ENCODE measurements around the gene KREMEN1.
"Not testable (repeated sequence)": the region's sequence is repeated elsewhere in the genome, so short reads cannot be mapped to it uniquely, and the experiment has no call there.

The KREMEN1 gene, protein sequence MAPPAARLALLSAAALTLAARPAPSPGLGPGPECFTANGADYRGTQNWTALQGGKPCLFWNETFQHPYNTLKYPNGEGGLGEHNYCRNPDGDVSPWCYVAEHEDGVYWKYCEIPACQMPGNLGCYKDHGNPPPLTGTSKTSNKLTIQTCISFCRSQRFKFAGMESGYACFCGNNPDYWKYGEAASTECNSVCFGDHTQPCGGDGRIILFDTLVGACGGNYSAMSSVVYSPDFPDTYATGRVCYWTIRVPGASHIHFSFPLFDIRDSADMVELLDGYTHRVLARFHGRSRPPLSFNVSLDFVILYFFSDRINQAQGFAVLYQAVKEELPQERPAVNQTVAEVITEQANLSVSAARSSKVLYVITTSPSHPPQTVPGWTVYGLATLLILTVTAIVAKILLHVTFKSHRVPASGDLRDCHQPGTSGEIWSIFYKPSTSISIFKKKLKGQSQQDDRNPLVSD

GRCh38 chr22:29072979-29073617, at the start of gene KREMEN1:
TSS of gene KREMEN1 (plus strand) at chr22:29073035. CDS start at chr22:29073131, 96 bp downstream.
- DNase-seq = no peak

GRCh38 chr22:29023172-29023796, 49.6 kb upstream of the KREMEN1 start:
- no peak for DNase-seq

- DNase-seq = no peak
Measured at GRCh38 chr22:29026579-29026978, 46.3 kb upstream of the KREMEN1 start.

DNA sequence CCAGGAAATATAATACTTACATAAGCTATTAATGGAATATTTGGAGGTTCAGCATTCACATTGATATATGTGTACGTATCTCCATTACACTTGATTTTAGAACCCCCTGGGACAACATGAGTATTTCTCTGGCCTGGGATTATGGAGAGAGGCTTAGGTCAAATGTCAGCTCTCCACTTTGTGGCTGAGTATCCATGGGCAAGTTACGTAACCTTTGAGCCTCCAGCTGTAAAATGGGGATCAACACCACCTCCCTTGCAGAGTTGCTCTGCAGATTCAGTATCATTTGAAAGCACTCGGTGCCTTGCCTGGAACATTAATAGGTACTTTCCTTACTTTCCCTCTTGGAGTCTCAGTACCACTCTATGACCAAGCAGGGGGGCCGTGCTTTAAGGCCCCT, 44.4 kb upstream of the KREMEN1 start:
- DNase-seq = no peak

DNA sequence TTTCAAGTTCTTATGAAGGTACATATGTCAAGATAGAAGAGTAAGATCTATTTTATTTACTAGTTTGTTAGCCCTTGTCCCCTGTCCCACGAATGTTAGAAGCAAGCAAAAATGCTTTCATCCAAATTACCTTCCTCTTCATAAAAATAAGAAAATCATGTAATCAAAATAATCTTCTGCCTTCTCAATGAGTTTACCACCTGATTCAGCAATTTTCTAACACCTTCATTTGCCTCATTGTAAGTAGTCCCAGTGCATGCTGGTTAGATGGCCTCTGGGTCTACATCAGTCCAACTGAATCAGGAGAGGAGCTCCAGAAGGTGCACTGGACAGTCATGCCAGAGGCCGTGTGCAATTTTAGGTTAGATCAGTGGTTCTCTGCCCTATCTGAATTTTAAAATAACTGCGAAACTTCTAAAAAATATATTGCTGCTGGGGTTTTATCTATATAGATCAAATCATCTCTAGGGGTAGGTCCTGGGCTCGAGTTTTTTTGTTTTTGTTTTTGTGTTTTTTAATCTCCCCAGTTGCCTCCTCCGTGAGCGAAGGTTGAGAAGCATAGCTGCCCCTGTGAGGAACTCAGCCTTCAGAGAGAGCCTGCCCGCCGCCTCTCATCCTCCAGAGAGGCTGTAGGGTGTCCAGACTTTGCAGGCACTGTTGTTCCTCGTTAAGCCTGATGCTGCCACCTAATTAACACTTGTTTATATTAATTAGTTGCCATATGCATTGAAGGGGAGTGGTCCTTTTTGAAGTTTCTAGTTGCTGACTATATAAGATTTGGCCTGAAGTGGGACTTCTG, 43.4 kb upstream of the KREMEN1 start:
- DNase-seq = no peak

DNA sequence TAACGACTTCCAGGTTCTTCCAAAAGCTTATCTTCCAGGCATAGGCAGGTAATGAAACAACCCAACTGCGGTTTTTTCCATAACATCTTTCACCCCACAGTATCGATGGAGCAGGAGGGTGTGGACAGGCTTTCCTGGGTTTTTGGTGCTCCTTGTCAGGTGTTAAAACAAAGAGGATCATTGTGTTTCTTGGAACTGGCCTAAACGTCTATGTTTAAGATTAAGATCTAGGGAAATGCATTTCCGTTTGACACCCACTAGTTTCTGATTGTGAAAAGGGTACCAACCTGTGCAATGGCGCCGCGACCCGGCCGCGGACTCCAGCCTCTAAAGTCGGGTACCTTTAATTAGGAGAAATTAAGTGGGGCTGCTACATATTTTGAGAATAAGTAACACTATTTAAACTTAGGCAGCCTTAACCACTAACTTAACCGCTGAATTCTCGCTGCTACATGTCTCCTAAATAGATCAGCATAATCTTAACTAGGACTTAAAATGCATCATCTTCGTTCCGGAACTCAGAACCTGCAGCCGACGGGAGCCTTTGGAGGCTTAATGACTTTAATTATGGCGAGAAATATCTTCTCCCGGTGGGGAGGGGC, 42.7 kb upstream of the KREMEN1 start:
- no peak for DNase-seq

DNA sequence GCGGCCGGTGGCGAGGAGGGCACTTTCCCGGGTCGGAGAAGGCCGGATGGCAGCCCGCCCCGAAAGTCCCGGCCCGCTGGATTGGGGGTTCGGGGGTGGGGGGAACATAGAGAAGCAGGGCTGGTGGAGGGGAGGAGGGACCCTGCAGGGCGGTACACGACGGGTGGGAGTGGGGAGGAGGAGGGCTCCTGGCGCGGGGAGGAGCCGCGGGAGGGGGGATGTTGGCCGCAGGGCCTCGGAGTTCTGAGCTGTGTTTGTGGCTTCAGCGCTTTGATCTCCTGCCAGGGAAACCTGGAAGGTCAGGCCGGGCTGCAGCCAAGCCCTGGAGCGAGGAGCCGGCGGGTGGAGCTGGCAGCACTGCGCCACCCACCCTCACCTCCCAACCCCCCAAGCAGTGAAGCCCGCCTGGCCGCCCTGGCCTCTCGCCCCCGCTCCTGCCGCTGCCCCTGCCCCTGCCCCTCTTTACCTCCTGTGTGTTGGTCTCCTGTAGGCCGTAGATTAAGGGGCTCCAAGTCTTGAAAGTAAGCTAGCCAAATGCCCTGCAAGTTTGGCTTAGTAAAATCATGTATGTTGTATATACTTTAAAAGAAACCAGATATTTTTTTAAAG, 42.1 kb upstream of the KREMEN1 start:
- DNase-seq = peak in 35 of 56 donors; percentile 3 to 71 (median 41)

- DNase-seq = peak in 10 of 56 donors; percentile 5 to 53 (median 29)
Measured at GRCh38 chr22:29031227-29032011, 41.4 kb upstream of the KREMEN1 start.

DNA sequence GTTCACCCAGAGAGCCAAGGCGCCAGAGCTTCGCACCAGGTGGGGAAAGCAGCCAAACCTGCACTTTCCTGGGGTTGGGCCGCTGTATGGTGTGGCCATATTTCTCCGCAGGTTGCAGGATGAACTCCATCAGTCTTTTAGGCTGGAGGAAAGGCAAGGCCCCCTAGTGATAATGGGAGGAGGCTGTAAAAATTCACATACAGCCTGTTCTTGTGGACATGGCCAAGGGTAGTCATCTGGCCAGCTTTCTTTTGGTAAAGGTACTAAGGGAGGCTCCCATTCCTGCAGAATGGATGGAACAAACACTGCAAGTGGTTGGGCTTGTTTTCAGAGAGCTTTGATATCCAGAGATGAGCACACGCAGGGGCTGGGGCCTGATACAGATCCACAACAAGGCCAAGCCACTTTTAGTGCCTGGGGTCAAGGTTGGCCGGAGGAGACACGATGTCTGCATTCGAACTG, 40.8 kb upstream of the KREMEN1 start:
- no peak for DNase-seq

DNA sequence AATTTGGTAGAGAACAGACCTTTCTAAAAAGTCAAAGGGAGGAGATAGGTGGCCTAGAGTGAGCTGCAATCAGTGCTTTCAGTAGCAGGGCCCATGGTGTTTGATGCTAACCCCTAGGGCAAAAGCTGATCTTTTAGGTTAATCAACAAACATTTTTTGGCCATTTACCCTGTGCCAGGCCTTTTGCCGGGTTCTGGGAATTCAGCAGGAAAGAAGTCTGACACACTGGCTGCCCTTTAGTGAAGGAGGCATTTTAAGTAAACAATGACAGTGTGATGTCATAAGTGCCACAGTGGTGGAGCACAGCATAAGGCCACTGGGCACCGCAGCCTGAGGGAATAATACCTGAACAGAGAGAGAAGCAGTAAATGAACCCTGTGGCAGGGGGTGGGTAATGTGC, 40.3 kb upstream of the KREMEN1 start:
- peak in 4 of 56 donors; percentile 10 to 25 (median 18) for DNase-seq

DNA sequence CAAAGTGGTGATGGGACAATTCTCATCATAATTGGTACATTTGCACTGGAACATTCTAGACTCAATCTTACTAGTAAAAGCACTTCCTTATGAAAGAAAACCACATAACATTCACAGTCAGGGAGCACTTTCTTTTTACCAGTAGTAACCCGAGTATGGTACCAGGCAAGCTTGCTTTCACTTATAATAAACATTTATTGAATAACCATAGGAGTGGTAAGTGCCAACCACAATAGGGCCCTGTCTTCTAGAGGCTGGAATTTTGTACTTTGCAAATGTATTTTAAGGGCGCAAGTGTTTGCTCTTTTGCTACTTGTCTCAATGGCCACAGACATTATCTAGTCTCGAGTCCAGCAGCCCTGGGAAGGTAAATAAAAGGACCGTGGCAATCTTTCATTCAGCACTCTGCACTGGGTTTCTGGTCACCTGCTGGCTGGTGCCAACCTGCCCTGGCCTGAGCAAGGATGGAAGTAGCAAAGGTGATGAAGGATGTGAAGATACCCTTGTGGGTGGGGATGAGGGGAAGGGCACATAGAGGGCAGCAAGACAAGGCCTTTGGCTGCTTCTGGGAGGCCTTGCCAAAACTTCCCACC, 35.4 kb upstream of the KREMEN1 start:
- DNase-seq = no peak

DNA sequence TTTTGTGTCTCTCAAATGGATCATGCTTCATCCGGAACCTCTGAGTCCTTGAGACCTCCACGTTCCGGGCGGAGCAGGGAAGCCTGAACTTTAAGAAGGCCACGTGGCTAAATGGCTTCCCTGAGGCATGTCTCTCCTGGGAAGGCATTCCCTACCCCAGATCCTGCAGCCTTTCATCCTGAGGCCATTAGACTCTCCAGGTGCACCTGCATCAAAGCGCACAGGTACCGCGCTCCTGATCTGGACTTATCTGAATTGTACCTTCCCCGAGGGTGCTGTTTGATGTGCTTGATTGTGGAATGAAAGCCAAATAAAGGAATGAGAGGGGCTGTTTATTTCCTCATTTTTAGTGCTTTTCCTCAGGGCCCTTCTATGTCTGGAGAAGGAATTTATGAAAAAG, 33.7 kb upstream of the KREMEN1 start:
- DNase-seq = no peak

GRCh38 chr22:29039684-29040083, 33.2 kb upstream of the KREMEN1 start:
- DNase-seq = not testable (repeated sequence)

DNA sequence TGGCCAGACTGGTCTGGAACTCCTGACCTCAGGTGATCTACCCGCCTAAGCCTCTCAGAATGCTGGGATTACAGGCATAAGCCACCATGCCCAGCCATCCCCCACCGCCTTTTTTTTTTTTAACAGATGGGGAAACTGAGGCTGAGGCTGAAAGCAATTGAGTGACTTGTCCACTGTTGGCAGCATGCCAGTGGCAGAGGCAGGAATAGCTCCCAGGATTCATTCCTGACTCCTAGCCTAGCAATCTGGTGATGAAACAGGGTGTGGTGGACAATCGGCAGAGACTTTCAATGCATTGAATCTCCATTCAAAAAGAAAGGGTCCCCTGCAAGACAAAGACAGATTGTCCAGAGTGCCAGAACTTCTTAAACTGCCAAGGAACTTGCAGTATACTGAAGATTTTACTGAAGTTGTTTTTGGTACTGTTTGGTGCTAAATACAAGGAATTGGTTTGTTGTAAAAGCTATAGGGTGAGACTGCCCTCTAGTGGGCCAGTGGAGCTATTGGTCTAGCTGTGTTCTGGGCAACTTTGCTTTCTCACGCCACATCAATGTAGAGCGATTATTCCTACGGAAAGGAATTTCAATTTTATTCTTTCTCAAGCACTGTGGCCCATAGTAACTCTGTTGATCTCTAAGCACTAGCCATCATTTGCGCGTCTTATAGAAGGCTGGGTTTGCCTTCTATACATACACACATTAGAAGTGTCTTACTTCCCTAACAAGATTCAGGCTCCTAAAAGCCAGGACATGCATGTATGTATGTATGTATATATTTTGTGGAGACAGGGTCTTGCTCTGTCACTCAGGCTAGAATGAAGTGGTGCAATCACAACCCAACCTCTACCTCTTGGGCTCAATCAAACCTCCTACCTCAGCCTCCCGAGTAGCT, 32.2 kb upstream of the KREMEN1 start:
- DNase-seq = peak in 44 of 56 donors; percentile 7 to 89 (median 40)

DNA sequence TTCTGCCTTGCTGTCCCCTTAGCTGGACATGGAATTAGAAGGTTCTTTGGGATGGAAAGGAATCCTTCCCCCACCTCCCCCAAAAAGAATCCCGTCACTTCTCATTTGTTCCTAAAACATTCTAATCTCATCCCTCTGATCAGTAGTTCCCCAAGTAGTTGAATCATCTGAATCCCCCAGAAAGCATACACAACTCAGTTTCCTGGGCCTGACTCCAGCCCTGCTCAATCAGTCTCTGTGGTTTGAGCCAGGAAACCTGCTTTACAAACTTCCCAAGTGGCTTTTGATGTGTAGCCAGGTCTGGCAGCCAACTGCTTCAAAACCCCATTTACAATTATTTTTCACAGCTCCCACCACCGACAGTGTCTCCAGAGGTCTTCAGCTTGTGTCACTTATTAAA, 31.4 kb upstream of the KREMEN1 start:
- peak in 30 of 56 donors; percentile 5 to 67 (median 26) for DNase-seq

DNA sequence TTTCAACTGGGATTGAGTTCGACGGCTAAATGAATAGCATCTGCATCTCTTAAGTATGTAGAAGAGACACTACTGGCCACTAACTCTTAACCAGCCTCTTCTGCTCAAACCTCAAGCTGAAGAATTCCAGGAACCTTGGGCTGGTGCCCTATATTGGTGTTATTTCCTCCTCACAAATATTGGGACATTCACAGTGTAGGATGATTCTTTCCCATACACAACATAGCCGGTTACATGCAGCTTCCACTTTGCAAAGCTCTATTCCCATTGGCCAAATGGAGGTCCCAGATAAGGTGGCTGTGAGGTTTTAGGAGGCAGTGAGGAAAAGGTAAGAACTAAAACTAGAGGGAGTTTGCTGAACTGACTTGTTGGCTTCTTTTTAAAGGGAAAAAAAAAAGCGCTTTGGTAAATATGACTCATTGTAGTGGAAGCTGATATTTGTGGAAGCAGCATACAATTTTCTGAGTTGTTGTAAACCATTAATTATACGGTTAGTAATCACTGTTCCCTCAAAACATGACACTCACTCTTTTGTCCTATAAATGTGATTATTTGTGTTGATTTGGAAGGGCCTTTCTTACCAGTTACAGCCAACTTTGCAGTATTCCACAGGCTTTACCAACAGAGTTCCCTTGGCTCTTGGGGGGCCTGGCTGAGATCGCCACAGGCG, 28.8 kb upstream of the KREMEN1 start:
- no peak for DNase-seq

DNA sequence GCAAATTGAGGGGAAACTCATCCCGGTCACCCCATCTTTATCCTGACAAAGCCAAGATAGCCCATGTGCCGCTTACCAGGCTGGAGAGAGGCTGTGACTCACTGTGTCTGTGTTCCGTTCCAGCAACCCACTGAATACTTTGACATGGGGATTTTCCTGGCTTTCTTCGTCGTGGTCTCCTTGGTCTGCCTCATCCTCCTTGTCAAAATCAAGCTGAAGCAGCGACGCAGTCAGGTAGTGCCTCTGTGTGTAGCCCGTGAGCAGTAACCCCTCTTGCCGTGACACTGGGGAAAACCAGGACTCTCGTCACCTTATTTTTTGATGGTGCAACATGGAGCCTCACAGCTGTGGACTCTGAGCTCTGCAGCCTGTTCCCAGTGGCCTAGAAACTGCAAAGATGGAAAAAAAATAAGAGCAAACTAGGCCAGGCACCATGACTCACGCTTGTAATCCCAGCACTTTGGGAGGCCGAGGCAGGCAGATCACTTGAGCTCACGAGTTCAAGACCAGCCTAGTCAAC, 28.1 kb upstream of the KREMEN1 start:
- no peak for DNase-seq
